Skeletal muscle tissue (tissue), 4 donors: ENCODE measurements around the gene LURAP1L. TPM values are rescaled to one million over a fixed set of nuclear protein-coding genes. Genes with fewer than 3 reads are reported as not detected.

Experiments
- H3K27ac ChIP-seq: one replicate; pipeline ENCODE4 v1.7.0; 2013; ENCODE audit warnings: mild to moderate bottlenecking, low read depth, low read length, inconsistent platforms
- H3K27me3 ChIP-seq, 3 donors: one replicate each; pipeline ENCODE4 v1.7.0; 2013; ENCODE audit warnings: low read length in 3 of 3; ENCODE audit not compliant: control insufficient read depth in 3 of 3, insufficient read depth in 3 of 3
- H3K36me3 ChIP-seq, 3 donors: one replicate each; pipeline ENCODE4 v1.7.0; 2013; ENCODE audit warnings: low read length in 3 of 3; ENCODE audit not compliant: control insufficient read depth in 3 of 3, insufficient read depth in 3 of 3
- H3K4me1 ChIP-seq, 3 donors: one replicate each; pipeline ENCODE4 v1.7.0; 2013; ENCODE audit warnings: low read length in 3 of 3, mild to moderate bottlenecking in 3 of 3; ENCODE audit not compliant: control insufficient read depth in 3 of 3, insufficient read depth in 3 of 3
- H3K4me3 ChIP-seq, 3 donors: one replicate each; pipeline ENCODE4 v1.7.0; 2013; ENCODE audit warnings: low read length in 3 of 3
- H3K9ac ChIP-seq, 3 donors: one replicate each; pipeline ENCODE4 v1.7.0; 2013; ENCODE audit warnings: low read length in 3 of 3, mild to moderate bottlenecking in 3 of 3, moderate library complexity in 2 of 3, low read depth in 1 of 3
- H3K9me3 ChIP-seq, 3 donors: one replicate each; pipeline ENCODE4 v1.7.0; 2013; ENCODE audit warnings: low read length in 3 of 3; ENCODE audit not compliant: control insufficient read depth in 3 of 3
- total RNA-seq: library from RNA; depleted of rRNA; stranded (reverse); fragments of >200 nt; gene quantifications from one replicate; pipeline ENCODE4 v1.2.3, GENCODE V29; 2014
- donor health status: Osteomylitis.

LURAP1L gene
- total RNA-seq, 1 donor from 2014 or later = 14.1 TPM

DNA sequence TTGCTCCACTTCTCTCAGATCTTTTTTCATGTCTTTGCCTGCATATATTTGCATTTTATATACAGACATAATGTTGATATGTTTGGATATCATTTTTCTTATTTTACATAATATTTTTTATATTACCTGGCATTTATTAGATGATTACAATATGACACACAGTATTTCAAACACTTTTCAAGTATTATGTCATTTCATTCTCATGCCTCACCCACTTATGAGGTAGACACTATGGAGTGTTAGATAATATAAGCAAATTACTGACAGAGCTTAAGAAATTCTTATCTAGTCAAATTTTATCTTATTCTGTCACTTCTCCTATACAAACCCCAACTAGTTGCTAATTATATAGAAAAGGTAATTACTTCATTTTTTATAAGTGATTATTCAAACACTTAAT is 11.1 kb downstream of the LURAP1L start:
- Histone ChIP-seq H3K36me3 (no peaks in the 10 kb centered on the region), H3K27me3 (no peaks in the 10 kb centered on the region), H3K4me1 (peaks cover 0 to 6% (median 0%) of the 10 kb centered on the region in 3 donors), H3K27ac (no peak overlapping the region), H3K9me3 (peaks cover 0 to 3% (median 0%) of the 10 kb centered on the region in 3 donors), H3K9ac (no peak overlapping the region), H3K4me3 (no peak overlapping the region)

DNA sequence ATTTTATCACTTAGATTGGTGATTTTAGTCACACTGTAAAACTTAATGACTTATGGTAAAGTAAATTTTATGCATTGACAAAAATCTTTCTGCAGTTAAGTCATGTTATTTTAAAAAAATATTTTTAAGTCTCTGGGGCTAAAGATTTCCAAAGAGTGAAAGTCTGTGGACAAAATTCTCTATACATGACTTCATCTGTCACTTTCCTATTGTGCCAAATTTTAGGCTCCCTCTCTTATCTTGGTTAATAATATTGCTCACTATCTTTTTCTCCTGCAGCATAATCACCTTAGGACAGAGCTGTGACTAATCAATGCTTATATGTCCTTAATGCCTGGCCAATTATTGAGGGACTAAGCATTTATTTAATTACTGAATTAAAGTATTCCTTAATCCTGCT is 15.2 kb downstream of the LURAP1L start:
- no peak overlapping the region for H3K9ac ChIP-seq
- H3K9me3 ChIP-seq = no peaks in the 10 kb centered on the region
- H3K36me3 ChIP-seq = no peaks in the 10 kb centered on the region
- no peak overlapping the region for H3K4me3 ChIP-seq
- H3K27ac ChIP-seq = no peak overlapping the region
- no peaks in the 10 kb centered on the region for H3K27me3 ChIP-seq
- peaks cover 0 to 6% (median 0%) of the 10 kb centered on the region in 3 donors for H3K4me1 ChIP-seq

GRCh38 chr9:12790883-12791282 is 16.1 kb downstream of the LURAP1L start:
- H3K9ac ChIP-seq = no peak overlapping the region
- no peaks in the 10 kb centered on the region for H3K9me3 ChIP-seq
- no peaks in the 10 kb centered on the region for H3K36me3 ChIP-seq
- no peaks in the 10 kb centered on the region for H3K27me3 ChIP-seq
- no peaks in the 10 kb centered on the region for H3K4me1 ChIP-seq
- no peak overlapping the region for H3K4me3 ChIP-seq
- H3K27ac ChIP-seq = no peak overlapping the region

DNA sequence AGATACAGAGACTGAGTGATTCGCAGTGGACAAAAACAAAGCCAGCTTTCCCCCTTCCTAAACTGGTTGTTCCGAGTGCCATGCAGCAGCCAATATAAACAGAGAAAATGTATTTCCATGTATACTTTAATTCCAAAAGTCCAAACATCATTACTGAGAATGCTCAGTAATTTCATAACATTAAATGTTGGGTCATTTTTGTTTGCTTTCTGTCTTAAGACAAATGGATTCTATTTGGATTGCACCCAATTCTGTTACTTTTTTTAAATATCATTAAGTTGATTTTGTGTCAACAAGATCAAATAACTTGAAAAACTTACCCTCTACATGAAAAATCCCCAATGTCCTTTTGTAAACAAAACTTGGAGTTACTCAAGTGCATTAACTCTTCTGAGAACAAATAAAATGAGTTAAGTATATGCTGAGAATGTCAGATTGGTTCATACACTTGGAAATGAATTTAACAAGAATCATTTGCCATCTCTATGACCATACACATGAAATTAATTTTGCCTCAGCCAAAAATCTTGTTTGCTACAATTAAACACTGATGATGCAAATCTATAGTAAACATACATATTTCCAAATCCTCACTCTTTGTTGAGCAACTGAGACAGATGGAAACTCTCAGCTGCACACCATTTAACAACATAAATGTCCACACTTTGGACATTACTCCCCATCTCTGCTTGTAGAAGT is 19.4 kb downstream of the LURAP1L start:
- H3K9ac ChIP-seq = no peak overlapping the region
- H3K4me1 ChIP-seq = no peaks in the 10 kb centered on the region
- H3K27me3 ChIP-seq = no peaks in the 10 kb centered on the region
- H3K4me3 ChIP-seq = no peak overlapping the region
- H3K9me3 ChIP-seq = no peaks in the 10 kb centered on the region
- H3K36me3 ChIP-seq = no peaks in the 10 kb centered on the region
- no peak overlapping the region for H3K27ac ChIP-seq

- Histone ChIP-seq H3K4me1 (no peaks in the 10 kb centered on the region), H3K4me3 (no peak overlapping the region), H3K9me3 (no peaks in the 10 kb centered on the region), H3K27ac (no peak overlapping the region), H3K9ac (no peak overlapping the region), H3K36me3 (no peaks in the 10 kb centered on the region), H3K27me3 (no peaks in the 10 kb centered on the region)
These were observed 21.8 kb downstream of the LURAP1L start for GRCh38 chr9:12796601-12797000.

- no peaks in the 10 kb centered on the region for H3K27me3 ChIP-seq
- H3K9me3 ChIP-seq = no peaks in the 10 kb centered on the region
- H3K9ac ChIP-seq = no peak overlapping the region
- no peaks in the 10 kb centered on the region for H3K4me1 ChIP-seq
- H3K36me3 ChIP-seq = no peaks in the 10 kb centered on the region
- H3K4me3 ChIP-seq = no peak overlapping the region
- no peak overlapping the region for H3K27ac ChIP-seq
These were observed 22.2 kb downstream of the LURAP1L start for GRCh38 chr9:12797037-12797436.

GRCh38 chr9:12798066-12798770 is 23.4 kb downstream of the LURAP1L start:
- H3K27ac ChIP-seq = no peak overlapping the region
- no peaks in the 10 kb centered on the region for H3K9me3 ChIP-seq
- no peaks in the 10 kb centered on the region for H3K27me3 ChIP-seq
- no peaks in the 10 kb centered on the region for H3K4me1 ChIP-seq
- no peak overlapping the region for H3K4me3 ChIP-seq
- H3K36me3 ChIP-seq = no peaks in the 10 kb centered on the region
- H3K9ac ChIP-seq = no peak overlapping the region

GRCh38 chr9:12801187-12801586 is 26.4 kb downstream of the LURAP1L start:
- H3K4me1 ChIP-seq = no peaks in the 10 kb centered on the region
- H3K27ac ChIP-seq = no peak overlapping the region
- no peaks in the 10 kb centered on the region for H3K27me3 ChIP-seq
- H3K36me3 ChIP-seq = no peaks in the 10 kb centered on the region
- H3K4me3 ChIP-seq = no peak overlapping the region
- no peaks in the 10 kb centered on the region for H3K9me3 ChIP-seq
- no peak overlapping the region for H3K9ac ChIP-seq

GRCh38 chr9:12801663-12802062 is 26.8 kb downstream of the LURAP1L start:
- H3K4me3 ChIP-seq = no peak overlapping the region
- H3K9me3 ChIP-seq = no peaks in the 10 kb centered on the region
- no peaks in the 10 kb centered on the region for H3K36me3 ChIP-seq
- no peak overlapping the region for H3K9ac ChIP-seq
- H3K27me3 ChIP-seq = no peaks in the 10 kb centered on the region
- H3K27ac ChIP-seq = no peak overlapping the region
- H3K4me1 ChIP-seq = no peaks in the 10 kb centered on the region

GRCh38 chr9:12802093-12802492 is 27.3 kb downstream of the LURAP1L start:
- Histone ChIP-seq H3K4me3 (no peak overlapping the region), H3K36me3 (no peaks in the 10 kb centered on the region), H3K27ac (no peak overlapping the region), H3K9ac (no peak overlapping the region), H3K27me3 (no peaks in the 10 kb centered on the region), H3K4me1 (no peaks in the 10 kb centered on the region), H3K9me3 (no peaks in the 10 kb centered on the region)
